Measurements from ENCODE around the gene TGM5.

DNA sequence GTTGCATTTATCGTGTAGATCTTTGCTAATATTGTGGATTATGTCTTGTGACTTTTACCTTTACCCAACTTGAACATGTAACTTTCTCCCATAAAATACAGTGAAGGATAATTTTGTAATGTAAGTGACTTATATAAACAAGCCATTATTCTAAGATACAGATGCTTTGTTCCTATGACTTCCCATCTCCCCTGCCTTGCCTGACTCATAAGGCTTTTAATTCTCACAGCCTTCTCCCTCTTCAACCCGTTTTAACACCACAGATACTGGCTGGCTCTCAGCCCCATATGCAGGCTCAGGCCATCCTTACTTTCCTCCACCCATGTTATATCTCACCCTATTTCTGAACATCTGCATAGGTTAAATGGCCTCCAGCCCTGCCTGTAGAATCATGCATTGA lies 77.4 kb downstream of the TGM5 start:
- no peak for TF ChIP-seq ZFX (IDR thresholded peaks at IDR 0.05)
- TF ChIP-seq, protein P1, sequence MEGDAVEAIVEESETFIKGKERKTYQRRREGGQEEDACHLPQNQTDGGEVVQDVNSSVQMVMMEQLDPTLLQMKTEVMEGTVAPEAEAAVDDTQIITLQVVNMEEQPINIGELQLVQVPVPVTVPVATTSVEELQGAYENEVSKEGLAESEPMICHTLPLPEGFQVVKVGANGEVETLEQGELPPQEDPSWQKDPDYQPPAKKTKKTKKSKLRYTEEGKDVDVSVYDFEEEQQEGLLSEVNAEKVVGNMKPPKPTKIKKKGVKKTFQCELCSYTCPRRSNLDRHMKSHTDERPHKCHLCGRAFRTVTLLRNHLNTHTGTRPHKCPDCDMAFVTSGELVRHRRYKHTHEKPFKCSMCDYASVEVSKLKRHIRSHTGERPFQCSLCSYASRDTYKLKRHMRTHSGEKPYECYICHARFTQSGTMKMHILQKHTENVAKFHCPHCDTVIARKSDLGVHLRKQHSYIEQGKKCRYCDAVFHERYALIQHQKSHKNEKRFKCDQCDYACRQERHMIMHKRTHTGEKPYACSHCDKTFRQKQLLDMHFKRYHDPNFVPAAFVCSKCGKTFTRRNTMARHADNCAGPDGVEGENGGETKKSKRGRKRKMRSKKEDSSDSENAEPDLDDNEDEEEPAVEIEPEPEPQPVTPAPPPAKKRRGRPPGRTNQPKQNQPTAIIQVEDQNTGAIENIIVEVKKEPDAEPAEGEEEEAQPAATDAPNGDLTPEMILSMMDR (conservative IDR thresholded peaks at IDR 0.05) = no peak
